Measurements from ENCODE around the gene NKIRAS2. TPM values are rescaled to one million over a fixed set of nuclear protein-coding genes. Genes with fewer than 3 reads are reported as not detected.

Gene NKIRAS2
- total and polyA plus RNA-seq, 2 of the 4 experiments (the other 2 are of a cell fraction): 25.6 to 51.8 TPM

DNA sequence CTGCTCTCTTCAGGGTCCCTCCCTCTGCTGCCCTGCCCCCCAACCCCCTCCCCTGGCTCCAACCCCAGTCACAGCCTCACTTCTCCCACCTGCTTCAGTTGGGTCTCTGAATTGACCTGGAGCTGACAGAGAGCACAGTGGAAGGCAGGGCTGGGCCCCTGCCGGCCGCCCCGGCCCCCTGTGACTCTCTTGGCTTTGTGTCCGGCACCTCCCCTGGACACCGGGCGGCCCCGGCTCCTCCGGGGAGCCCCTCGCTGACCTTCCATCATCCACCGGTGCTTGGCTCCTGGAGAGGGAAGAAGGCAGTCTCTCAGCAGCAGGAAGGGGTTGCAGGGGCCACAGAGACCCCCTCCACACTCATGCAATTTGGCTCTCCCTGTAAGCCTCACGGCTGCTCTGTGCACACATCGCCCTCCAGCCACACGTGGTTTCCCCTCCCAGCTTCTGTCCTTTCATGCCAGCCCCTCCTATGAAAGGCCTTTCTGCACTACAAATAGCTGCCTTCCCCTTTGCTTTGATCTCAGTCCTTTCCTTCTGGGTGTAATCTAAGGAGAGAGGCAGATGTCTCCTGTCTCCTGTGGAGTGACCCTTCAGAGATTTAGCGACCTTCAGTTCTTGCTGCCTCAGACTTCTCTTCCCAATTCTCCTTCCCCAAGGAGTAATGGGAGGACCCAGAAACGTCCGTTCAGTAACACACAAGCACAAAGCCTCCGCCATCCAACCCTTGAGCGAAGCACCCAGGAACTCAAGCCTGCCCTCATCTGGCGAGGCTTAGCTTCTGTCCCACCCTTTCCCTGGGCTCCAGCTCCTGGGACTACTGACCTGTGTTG, 8.3 kb downstream of the NKIRAS2 start:
- H3K14ac ChIP-seq (replicated peaks; ENCODE audit: low read depth, low read length): no peak overlapping the region
- H3K18ac ChIP-seq (ENCODE audit: low read depth, low read length): no peak overlapping the region
- no peak overlapping the region for H3K4me3 ChIP-seq (ENCODE audit: insufficient read depth, low read depth, low read length)
- no peak overlapping the region for H4K91ac ChIP-seq (ENCODE audit: insufficient read depth, low read depth, low read length)
- ChIA-PET POLR2A (ENCODE audit: unreplicated experiment) (interaction anchor here (0.6 kb wide), 1 partner anchor 31 kb away, joined by 3 read pairs; no protein-coding TSS in a partner anchor), CTCF (interaction anchor here (0.7 kb wide), 1 partner anchor 8 kb away, joined by 3 read pairs; the partner anchor contains the start of gene NKIRAS2)
- peaks cover 6% of the 10 kb centered on the region; the same call in 1 of the 2 replicates for H3K9me1 ChIP-seq (ENCODE audit: insufficient read depth, low read length)
- H4K5ac ChIP-seq (ENCODE audit: low read depth, low read length): no peak overlapping the region
- H2BK15ac ChIP-seq (ENCODE audit: low read depth, low read length): no peak overlapping the region
- no peak overlapping the region for H3K27ac ChIP-seq (ENCODE audit: insufficient read depth, low read length)
- H3K4ac ChIP-seq (ENCODE audit: low read depth, low read length): no peak overlapping the region
- H2BK20ac ChIP-seq (ENCODE audit: low read depth, low read length): no peak overlapping the region
- H3K56ac ChIP-seq (ENCODE audit: extremely low read depth, insufficient read depth, low read length): no peak overlapping the region
- H3K36me3 ChIP-seq (ENCODE audit: control insufficient read depth, insufficient read depth, low read length): peaks cover 12% of the 10 kb centered on the region
- H3K79me1 ChIP-seq (ENCODE audit: low read depth in 1 of 2, low read length in 2 of 2): peaks cover 0 to 15% of the 10 kb centered on the region in 2 experiments; a peak in 1 of 4 replicates
- no peaks in the 10 kb centered on the region for H3K9me3 ChIP-seq (ENCODE audit: control insufficient read depth, insufficient read depth, low read length)
- H3K27me3 ChIP-seq (ENCODE audit: control insufficient read depth, insufficient read depth, low read length): peaks cover 16% of the 10 kb centered on the region
- no peak for DNase-seq
- H4K8ac ChIP-seq (ENCODE audit: low read depth in 2 of 2, low read length in 2 of 2): no peak overlapping the region
- H3K9ac ChIP-seq (ENCODE audit: low read depth, low read length): no peak overlapping the region
- WGBS, 2 experiments (ENCODE audit: extremely low coverage in 2 of 2, insufficient read length in 1 of 2): 60% methylated on average over 2 of the region's 19 CpGs; no CpG with 5 or more reads in 1 of the 2 experiments
- H4K20me1 ChIP-seq (ENCODE audit: insufficient read depth, low read length): peaks cover 12% of the 10 kb centered on the region; the same call in 1 of the 2 replicates
- no peak overlapping the region for H3K4me2 ChIP-seq (ENCODE audit: low read depth, low read length)
- ATAC-seq (ENCODE audit: low read depth): no peak
- dilution Hi-C loops (cut with HindIII; ENCODE audit: low sequenced_read_pairs, unreplicated experiment) (no loop called here), intact Hi-C loops (cut with micrococcal nuclease) (loop anchor here (5.0 kb wide), 1 partner anchor 374 kb away; no protein-coding TSS in a partner anchor), in situ Hi-C loops (cut with MboI; ENCODE audit: low sequenced_read_pairs) (loop anchor here (5.0 kb wide), 1 partner anchor 84 kb away; the partner anchor contains the start of gene DHX58)
- no peak for TF ChIP-seq CEBPB (IDR thresholded peaks at IDR 0.05; ENCODE audit: low read depth, low read length)
- TF ChIP-seq, protein P1, sequence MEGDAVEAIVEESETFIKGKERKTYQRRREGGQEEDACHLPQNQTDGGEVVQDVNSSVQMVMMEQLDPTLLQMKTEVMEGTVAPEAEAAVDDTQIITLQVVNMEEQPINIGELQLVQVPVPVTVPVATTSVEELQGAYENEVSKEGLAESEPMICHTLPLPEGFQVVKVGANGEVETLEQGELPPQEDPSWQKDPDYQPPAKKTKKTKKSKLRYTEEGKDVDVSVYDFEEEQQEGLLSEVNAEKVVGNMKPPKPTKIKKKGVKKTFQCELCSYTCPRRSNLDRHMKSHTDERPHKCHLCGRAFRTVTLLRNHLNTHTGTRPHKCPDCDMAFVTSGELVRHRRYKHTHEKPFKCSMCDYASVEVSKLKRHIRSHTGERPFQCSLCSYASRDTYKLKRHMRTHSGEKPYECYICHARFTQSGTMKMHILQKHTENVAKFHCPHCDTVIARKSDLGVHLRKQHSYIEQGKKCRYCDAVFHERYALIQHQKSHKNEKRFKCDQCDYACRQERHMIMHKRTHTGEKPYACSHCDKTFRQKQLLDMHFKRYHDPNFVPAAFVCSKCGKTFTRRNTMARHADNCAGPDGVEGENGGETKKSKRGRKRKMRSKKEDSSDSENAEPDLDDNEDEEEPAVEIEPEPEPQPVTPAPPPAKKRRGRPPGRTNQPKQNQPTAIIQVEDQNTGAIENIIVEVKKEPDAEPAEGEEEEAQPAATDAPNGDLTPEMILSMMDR (conservative IDR thresholded peaks at IDR 0.05; ENCODE audit: low read depth, low read length): 0 out of 2 replicates have a peak, but pooled peaks have one; percentile 4
- H2AK9ac ChIP-seq (replicated peaks; ENCODE audit: low read depth, low read length, poor library complexity): no peak overlapping the region
- peak overlapping the region; percentile 25 for H2AFZ ChIP-seq (replicated peaks; ENCODE audit: low read length, poor library complexity)
- BruUV-seq (replicated peaks): no TSS peak
- no peak overlapping the region for H2AK5ac ChIP-seq (ENCODE audit: low read depth, low read length)
- H2BK120ac ChIP-seq (ENCODE audit: low read depth, low read length): no peak overlapping the region
- H3K23ac ChIP-seq (ENCODE audit: low read depth, low read length): no peak overlapping the region
- H2BK5ac ChIP-seq (ENCODE audit: low read depth, low read length, poor library complexity, severe bottlenecking): no peak overlapping the region
- peaks cover 7% of the 10 kb centered on the region for H3K4me1 ChIP-seq (ENCODE audit: control insufficient read depth, insufficient read depth, low read length)
